Right ventricle myocardium superior (tissue), 1 donor: Measurements from ENCODE around the gene YIF1A. TPM values are rescaled to one million over a fixed set of nuclear protein-coding genes. Genes with fewer than 3 reads are reported as not detected.

Experiments used
- ATAC-seq: fragments of 200-7000 bp; cut with Tn5 transposase; one replicate; pipeline ENCODE4 v1.9.1; 2020; ENCODE audit warnings: mild to moderate bottlenecking; ENCODE audit not compliant: poor library complexity
- DNase-seq: peaks from one replicate; pipeline ENCODE4 v3.0.0-alpha.2; 2020
- intact Hi-C: fragments of 100-400 bp; cut with DNase I; formaldehyde crosslinking; loops from one replicate; pipeline ENCODE4 v1.11.2; 2022
- total RNA-seq: library from RNA; stranded (reverse); fragmentation: NEBNext Ultra II Directional; extraction: Animal tissue kit (Norgen Biotek cat#: 25700); gene quantifications from one replicate; pipeline ENCODE4 v1.2.1, GENCODE V29; 2021
- donor health status: DM: no; HTN: yes; CAD: no; lungs with severe emphysema.

The YIF1A gene
- total RNA-seq, 1 donor from 2014 or later: 38.4 TPM

GRCh38 chr11:66292543-66293332 is 3.8 kb upstream of the YIF1A start:
- no peak for ATAC-seq
- no peak for DNase-seq
- intact Hi-C loops: no loop called here

DNA sequence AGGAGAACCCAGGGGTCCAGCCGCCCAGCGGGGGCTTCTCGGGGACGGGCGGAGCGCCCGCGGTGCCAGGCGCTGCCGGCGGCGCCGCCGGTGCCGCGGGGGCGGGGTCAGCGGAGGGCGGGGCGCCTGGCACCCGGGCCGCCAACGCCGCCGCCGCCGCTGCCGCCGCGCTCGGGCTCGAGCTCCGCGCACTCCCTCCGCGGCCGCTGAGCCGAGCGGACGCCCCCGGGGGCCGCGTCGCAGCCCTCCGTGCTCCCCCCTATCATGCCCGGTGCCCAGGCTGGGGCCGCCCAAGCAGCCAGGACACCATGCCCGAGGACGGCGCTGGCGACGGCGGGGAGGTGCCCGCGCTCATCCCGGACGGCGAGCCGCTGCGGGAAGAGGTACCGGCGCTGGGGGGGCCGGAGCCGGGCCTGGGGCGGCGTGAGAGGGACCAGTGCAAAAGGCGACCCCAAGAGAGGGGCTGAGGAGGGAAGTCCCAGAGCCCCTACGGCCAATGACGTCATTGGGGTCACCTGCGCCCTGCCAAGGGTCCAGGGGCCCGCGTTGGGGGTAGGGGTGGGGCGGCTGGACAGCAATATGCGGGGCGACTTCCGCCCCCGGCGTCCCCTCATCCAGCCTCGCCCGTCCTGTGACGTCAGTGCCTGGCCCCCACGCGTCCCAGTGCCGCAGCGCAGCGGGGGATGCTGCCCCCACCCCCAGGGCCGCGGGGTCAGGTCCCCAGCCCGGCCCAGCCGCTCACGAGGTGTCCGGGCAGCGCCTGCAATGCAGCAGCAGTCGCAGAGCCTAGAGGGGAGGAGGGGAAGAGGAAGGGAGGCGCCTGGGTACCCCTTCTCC is 3.0 kb upstream of the YIF1A start, which contains the start of gene TMEM151A:
TSS of gene TMEM151A (plus strand) at position 189 of the 837 bp plus-strand sequence. CDS start at position 309, 120 bp downstream.
- no peak for ATAC-seq
- no peak for DNase-seq
- intact Hi-C loops: no loop called here

- no peak for ATAC-seq
- intact Hi-C loops: no loop called here
- DNase-seq: no peak
Measured at GRCh38 chr11:66291303-66291705, 2.4 kb upstream of the YIF1A start.

DNA sequence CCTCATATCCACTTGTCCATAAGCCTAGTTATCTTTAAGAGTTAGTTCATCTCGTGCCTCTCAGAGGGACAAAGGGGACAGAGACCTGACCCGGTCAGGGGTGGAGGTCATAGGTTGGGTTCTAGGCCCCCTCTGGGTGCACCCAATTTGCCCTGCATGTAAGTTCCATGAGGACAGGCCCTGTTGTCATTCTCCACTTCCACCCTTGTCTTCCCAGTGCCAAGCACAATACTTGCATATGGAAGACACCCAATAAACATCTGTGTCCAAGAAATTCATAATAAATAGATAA is 1.3 kb upstream of the YIF1A start:
- ATAC-seq: no peak
- intact Hi-C loops: no loop called here
- no peak for DNase-seq

DNA sequence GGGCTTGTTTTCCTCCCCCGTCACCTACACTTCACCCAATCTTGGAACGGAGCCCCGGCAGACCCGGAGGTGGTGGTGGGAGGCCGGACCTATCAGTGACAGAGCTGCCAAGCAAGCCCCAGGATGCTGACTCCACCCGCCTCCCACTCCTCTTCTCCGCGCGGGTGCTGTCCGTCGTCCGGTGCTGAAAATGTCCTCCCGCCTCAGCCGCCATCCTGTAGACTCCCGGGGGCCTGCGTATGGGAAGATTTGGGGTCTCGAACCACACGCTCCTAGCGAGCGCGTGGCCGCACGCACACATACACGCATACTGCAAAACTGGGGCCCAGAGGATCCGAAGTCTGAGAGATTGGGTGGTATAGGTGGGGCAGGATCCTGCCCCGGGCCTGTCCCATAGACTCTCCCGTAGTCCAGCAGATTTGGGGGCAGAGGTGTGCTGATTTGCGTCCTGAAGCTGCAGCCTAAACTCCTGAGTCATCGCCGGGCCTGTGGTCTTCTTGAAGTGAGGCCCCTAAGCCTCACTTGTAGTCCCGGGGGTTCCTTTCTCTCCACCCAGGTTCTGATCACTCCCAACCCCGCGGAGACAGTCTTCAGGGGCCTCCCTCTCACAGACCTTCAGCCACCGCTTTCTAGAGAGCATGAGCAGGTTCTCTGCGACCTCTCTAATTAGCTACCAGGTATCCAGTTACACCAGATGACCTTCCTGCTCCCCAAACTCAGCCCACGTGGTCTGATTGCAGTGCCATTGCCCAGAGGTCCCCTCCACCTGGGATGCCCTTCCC is 796 bp upstream of the YIF1A start:
- ATAC-seq (peak; percentile 57), DNase-seq (peak; percentile 77)
- intact Hi-C loops: no loop called here

DNA sequence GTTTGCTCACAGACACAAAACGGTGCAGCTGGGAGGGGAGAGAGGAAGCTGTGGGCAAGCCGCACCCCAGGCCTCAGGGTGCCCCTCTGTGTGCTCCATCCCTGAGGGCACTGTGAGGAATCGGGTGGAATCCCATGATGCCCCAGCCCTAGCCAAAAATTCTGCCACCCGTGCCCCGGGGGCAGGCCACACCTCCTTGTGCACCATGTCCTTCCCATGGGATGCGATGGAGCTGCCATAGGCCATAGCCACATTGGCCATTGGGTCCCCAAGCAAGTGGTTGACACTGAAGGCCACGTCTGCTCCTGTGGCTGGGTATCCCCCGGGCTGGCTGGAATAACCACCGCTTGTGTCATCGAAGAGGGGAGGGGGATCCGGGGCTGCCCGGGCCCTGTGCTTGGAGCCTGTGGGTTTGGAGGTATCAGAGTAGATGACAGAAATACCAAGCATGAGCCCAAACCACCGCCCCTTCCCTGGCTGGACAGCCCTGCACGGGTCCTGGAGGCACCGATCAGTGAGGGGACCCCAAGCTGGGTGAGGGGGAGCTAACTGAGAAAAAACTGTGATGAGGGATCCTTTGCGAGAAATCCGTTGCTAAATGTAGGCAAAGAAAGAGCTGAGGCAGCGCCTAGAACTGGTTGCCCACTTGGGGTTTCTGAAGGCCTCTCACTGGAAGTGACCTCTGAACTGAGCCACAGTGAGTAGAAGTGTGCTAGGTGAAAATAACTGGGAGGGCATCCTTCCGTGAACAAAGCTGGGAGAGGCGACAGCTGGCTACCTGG is 863 bp downstream of the YIF1A start:
- intact Hi-C loops: no loop called here
- DNase-seq (no peak), ATAC-seq (no peak)

- DNase-seq (no peak), ATAC-seq (no peak)
- intact Hi-C loops: no loop called here
Measured at GRCh38 chr11:66287211-66287888, 1.6 kb downstream of the YIF1A start.

- intact Hi-C loops: no loop called here
- DNase-seq (no peak), ATAC-seq (no peak)
Measured at GRCh38 chr11:66286699-66287098, 2.2 kb downstream of the YIF1A start.

DNA sequence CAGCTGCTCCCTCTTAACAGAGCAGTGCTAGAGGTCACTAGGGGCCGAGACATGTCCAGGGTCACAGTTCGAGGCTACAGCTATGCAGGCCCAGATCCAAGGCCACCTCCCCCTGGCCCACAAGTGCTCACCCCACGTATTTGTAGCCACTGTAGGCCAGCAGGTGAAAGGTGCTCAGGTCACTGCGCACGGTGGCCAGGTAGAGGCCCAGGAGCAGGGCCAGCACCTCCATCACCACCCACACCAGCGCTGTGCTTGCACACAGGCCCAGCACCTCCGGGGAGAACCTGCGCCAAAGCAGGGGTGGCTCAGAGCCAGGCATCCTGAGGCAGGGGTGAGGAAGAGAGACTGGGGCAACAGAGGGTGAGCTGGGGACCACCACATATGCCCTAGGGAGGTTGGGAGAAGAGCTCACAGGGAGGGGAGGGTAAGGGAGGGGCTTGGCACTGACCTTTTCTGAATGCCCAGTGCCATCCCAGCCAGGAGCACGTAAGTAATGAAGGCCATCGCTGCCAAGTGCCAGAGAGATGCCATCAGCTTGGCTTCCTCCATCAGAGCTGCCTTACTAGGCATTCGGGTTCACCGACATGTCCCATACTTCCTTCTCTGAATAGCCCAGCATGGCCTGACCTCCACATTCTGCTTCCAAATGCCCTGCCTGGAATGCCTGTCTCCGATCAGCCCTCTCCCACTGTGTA is 3.5 kb downstream of the YIF1A start:
- intact Hi-C loops: no loop called here
- no peak for ATAC-seq
- no peak for DNase-seq

DNA sequence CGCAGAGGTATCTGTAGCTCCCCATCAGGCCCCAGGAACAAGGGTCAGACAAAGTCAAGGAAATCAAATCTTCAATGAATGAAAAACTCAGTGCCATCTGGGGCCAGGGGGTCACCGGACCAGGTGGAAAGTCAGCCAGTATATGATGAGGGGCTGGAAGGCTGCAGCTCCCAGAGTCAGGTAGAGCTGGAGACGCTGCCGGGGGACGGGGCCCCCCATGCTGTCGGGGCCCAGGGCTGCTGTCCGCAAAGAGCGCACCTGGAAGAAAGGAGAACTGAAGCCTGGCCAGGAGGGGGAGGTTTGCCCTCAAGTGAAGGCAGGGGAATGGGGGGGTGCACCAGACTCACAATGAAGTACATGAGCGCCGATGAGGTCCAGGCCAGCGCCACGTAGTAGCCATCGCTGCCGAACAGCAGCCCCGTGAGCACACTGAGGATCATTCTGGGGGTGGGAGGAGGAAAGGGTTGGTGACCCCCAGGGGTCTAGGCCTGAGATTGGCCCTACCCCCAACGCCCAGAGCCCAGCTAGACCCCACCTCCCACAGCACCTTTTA is 4.3 kb downstream of the YIF1A start:
- no peak for ATAC-seq
- no peak for DNase-seq
- intact Hi-C loops: no loop called here

DNA sequence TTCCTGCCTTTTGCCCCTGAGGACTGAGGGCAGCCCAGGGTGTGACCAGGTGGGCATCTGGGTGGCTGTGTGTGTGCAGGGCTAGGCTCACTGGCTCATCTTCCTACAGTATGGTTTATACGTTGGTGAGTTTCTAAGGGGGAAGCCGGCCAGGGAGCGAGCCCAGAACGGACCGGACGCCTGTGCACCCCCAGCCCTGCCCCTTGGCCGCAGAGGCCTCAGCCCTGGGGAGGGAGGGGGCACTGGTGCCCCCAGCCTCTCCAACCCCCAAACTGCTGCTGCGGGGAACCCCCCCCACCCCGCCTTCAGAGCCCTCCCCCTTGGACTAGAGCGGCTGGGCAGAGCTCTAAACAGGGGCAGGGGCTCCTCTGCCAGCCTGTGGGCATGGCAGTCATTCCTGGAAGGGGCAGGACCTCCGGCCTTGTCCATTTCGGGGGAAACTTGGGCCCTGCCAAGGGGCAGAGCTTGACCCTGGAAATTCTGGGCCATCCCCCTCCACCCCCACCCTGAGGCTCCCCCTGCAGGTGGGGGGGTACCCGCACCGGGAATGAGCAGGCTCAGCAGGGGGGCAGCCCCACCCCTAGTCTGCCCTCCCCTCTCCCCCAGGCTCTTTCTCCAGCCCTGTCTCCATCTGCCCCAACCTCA is 5.4 kb downstream of the YIF1A start:
- intact Hi-C loops: loop anchor here (2.0 kb wide), 1 partner anchor 61 kb away; no protein-coding TSS in a partner anchor
- DNase-seq: no peak
- no peak for ATAC-seq

GRCh38 chr11:66282468-66283455 is 6.2 kb downstream of the YIF1A start:
- peak; percentile 93 for ATAC-seq
- peak; percentile 99 for DNase-seq
- intact Hi-C loops: loop anchor here (2.0 kb wide), 1 partner anchor 60 kb away; no protein-coding TSS in a partner anchor

DNA sequence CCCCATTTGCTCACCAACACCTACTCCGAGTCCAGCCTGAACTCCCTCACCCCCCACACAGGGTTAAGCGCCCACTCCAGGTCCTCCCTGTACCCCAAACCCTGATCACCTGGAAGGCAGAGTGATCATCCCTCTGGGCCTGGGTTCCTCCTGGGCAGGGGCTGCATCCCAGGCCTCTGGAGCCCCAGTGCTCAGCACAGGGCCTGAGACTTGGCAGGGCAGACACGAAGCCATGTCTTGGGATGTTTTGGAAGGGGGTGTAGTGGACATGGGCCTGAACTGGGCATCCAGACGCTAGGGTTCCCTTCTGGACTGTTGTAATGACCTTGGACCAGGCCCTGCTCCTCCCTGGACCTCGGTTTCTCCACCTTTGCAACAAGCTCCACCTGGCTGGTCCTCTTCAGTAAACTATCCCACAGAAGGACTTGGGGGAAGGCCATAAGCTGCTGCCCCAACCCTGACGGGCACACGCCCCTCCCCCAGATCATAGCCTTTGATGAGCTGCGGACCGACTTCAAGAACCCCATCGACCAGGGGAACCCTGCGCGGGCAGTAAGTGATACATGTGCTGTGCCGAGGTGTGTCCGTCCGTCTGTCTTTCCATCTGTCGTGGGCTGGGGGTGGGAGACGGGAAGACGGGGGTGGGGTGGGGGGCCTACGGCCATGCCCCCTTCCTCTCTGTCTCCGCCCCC is 7.0 kb downstream of the YIF1A start:
- intact Hi-C loops: loop anchor here (2.0 kb wide), 1 partner anchor 59 kb away; no protein-coding TSS in a partner anchor
- DNase-seq (no peak), ATAC-seq (no peak)

- ATAC-seq: no peak
- no peak for DNase-seq
- intact Hi-C loops: no loop called here
Measured at GRCh38 chr11:66281001-66281400, 7.9 kb downstream of the YIF1A start.

DNA sequence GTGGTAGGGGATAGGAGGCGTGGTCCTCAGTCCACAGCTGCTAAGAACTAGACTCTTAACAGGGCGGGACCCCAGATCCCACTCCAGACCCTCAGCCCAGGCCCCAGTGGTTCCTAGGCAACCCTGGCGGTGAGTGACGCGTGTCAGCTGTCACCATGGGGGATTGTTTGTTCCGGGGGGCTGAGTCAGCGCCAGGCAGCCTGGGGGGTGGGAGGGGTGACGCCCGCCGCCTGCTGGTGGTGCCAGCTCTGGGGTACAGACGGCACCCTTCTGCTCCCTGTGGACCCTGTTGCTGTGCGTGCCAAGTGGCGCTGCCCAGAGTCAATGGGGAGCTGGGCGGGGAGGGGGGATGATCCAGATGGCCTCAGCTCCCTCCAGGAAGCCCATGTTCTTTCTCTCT is 8.5 kb downstream of the YIF1A start:
- ATAC-seq (no peak), DNase-seq (no peak)
- intact Hi-C loops: no loop called here
